ENCODE results near the gene RPS26. TPM values are rescaled to one million over a fixed set of nuclear protein-coding genes. Genes with fewer than 3 reads are reported as not detected.

Gene RPS26
- total RNA-seq, 1 experiment from 2014 or later = 77.2 TPM

DNA sequence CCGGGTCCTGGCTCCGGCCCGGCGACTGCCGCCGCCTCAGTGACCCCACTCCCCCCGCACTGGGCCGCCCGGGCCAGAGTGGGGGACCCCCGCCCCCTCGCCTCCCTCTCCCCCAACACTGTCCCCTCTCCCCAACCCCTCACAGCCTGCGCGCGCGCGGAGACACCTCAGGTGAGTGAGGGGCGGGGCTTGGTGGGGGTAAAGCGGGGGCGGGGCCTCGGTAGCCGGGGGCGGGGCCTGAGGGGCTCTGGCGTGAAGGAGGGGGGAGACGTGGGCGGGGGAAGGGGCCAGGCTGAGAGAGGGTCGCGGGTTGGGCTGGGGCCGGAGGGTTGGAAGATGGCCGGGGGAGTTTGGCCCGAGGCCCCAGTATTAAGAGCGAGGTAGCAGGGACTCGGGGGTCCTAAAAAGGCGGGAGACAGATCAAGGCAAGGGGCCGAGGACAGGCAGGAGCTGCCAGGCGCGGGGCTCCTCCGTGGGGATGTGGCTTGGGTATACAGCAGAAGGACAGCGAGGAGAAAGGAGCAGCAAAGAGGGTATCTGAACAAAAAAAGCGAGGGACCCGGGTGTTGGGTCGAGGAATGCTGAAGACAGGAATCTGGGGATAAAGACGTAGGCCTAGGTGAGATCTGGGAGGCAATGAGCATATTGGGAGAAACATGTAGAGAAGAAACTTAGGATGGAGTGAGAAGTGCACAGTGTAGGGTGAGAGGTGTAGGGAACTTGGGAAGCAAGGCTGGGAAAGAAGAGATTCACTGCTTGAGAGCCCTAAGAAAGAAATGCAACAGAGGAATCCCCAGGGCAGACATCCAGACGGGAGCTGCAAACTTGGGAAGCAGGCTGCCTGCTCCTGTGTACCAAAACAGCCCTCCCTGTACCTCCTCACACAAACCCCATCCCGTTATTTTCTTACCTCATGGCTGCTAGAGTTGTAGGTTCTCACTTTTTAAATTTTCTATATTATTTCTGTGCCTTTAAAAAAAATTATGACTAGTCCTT, 33.9 kb upstream of the RPS26 start (continued):
- TF ChIP-seq, protein P1, sequence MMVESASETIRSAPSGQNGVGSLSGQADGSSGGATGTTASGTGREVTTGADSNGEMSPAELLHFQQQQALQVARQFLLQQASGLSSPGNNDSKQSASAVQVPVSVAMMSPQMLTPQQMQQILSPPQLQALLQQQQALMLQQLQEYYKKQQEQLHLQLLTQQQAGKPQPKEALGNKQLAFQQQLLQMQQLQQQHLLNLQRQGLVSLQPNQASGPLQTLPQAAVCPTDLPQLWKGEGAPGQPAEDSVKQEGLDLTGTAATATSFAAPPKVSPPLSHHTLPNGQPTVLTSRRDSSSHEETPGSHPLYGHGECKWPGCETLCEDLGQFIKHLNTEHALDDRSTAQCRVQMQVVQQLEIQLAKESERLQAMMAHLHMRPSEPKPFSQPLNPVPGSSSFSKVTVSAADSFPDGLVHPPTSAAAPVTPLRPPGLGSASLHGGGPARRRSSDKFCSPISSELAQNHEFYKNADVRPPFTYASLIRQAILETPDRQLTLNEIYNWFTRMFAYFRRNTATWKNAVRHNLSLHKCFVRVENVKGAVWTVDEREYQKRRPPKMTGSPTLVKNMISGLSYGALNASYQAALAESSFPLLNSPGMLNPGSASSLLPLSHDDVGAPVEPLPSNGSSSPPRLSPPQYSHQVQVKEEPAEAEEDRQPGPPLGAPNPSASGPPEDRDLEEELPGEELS (CRISPR knock-in tag; IDR thresholded peaks at IDR 0.05) = no peak
- TF ChIP-seq ESRRA (CRISPR knock-in tag; IDR thresholded peaks at IDR 0.05; ENCODE audit: borderline replicate concordance) = no peak
- no peak for TF ChIP-seq SMAD4 (CRISPR knock-in tag; IDR thresholded peaks at IDR 0.05)
- no peak for TF ChIP-seq ELF4 (CRISPR knock-in tag; IDR thresholded peaks at IDR 0.05; ENCODE audit: low read depth)
- 0 out of 2 replicates have a peak, but pooled peaks have one; percentile 14 for TF ChIP-seq NFATC4 (CRISPR knock-in tag; IDR thresholded peaks at IDR 0.05)
- TF ChIP-seq, protein P2, sequence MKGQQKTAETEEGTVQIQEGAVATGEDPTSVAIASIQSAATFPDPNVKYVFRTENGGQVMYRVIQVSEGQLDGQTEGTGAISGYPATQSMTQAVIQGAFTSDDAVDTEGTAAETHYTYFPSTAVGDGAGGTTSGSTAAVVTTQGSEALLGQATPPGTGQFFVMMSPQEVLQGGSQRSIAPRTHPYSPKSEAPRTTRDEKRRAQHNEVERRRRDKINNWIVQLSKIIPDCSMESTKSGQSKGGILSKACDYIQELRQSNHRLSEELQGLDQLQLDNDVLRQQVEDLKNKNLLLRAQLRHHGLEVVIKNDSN (CRISPR knock-in tag; IDR thresholded peaks at IDR 0.05) = no peak
- TF ChIP-seq, protein P3, sequence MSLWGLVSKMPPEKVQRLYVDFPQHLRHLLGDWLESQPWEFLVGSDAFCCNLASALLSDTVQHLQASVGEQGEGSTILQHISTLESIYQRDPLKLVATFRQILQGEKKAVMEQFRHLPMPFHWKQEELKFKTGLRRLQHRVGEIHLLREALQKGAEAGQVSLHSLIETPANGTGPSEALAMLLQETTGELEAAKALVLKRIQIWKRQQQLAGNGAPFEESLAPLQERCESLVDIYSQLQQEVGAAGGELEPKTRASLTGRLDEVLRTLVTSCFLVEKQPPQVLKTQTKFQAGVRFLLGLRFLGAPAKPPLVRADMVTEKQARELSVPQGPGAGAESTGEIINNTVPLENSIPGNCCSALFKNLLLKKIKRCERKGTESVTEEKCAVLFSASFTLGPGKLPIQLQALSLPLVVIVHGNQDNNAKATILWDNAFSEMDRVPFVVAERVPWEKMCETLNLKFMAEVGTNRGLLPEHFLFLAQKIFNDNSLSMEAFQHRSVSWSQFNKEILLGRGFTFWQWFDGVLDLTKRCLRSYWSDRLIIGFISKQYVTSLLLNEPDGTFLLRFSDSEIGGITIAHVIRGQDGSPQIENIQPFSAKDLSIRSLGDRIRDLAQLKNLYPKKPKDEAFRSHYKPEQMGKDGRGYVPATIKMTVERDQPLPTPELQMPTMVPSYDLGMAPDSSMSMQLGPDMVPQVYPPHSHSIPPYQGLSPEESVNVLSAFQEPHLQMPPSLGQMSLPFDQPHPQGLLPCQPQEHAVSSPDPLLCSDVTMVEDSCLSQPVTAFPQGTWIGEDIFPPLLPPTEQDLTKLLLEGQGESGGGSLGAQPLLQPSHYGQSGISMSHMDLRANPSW (CRISPR knock-in tag; conservative IDR thresholded peaks at IDR 0.05; ENCODE audit: low read depth) = no peak
- no peak for TF ChIP-seq TEAD1 (CRISPR knock-in tag; IDR thresholded peaks at IDR 0.05)
- TF ChIP-seq, protein P4, sequence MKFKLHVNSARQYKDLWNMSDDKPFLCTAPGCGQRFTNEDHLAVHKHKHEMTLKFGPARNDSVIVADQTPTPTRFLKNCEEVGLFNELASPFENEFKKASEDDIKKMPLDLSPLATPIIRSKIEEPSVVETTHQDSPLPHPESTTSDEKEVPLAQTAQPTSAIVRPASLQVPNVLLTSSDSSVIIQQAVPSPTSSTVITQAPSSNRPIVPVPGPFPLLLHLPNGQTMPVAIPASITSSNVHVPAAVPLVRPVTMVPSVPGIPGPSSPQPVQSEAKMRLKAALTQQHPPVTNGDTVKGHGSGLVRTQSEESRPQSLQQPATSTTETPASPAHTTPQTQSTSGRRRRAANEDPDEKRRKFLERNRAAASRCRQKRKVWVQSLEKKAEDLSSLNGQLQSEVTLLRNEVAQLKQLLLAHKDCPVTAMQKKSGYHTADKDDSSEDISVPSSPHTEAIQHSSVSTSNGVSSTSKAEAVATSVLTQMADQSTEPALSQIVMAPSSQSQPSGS (CRISPR knock-in tag; IDR thresholded peaks at IDR 0.05; ENCODE audit: borderline replicate concordance, low read depth) = no peak
- TF ChIP-seq, protein P5, sequence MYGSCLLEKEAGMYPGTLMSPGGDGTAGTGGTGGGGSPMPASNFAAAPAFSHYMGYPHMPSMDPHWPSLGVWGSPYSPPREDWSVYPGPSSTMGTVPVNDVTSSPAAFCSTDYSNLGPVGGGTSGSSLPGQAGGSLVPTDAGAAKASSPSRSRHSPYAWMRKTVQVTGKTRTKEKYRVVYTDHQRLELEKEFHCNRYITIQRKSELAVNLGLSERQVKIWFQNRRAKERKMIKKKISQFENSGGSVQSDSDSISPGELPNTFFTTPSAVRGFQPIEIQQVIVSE (CRISPR knock-in tag; IDR thresholded peaks at IDR 0.05; ENCODE audit: borderline replicate concordance) = no peak
- TF ChIP-seq, protein P6, sequence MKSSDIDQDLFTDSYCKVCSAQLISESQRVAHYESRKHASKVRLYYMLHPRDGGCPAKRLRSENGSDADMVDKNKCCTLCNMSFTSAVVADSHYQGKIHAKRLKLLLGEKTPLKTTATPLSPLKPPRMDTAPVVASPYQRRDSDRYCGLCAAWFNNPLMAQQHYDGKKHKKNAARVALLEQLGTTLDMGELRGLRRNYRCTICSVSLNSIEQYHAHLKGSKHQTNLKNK (CRISPR knock-in tag; IDR thresholded peaks at IDR 0.05) = 0 out of 2 replicates have a peak, but pooled peaks have one; percentile 35
- TF ChIP-seq KAT7 (CRISPR knock-in tag; IDR thresholded peaks at IDR 0.05; ENCODE audit: borderline replicate concordance) = no peak
- no peak for TF ChIP-seq HMGA2 (CRISPR knock-in tag; IDR thresholded peaks at IDR 0.05)
- TF ChIP-seq SOX15 (CRISPR knock-in tag; IDR thresholded peaks at IDR 0.05) = no peak
- TF ChIP-seq MXD4 (CRISPR knock-in tag; IDR thresholded peaks at IDR 0.05; ENCODE audit: borderline replicate concordance) = no peak
- TF ChIP-seq ZBTB21 (CRISPR knock-in tag; IDR thresholded peaks at IDR 0.05; ENCODE audit: borderline replicate concordance) = no peak
- TF ChIP-seq NR3C1 (CRISPR knock-in tag; conservative IDR thresholded peaks at IDR 0.05; ENCODE audit: low read depth) = no peak
- TF ChIP-seq ZNF416 (CRISPR knock-in tag; IDR thresholded peaks at IDR 0.05) = peak; percentile 85; the same call in 1 of the 2 replicates
- TF ChIP-seq, protein P7, sequence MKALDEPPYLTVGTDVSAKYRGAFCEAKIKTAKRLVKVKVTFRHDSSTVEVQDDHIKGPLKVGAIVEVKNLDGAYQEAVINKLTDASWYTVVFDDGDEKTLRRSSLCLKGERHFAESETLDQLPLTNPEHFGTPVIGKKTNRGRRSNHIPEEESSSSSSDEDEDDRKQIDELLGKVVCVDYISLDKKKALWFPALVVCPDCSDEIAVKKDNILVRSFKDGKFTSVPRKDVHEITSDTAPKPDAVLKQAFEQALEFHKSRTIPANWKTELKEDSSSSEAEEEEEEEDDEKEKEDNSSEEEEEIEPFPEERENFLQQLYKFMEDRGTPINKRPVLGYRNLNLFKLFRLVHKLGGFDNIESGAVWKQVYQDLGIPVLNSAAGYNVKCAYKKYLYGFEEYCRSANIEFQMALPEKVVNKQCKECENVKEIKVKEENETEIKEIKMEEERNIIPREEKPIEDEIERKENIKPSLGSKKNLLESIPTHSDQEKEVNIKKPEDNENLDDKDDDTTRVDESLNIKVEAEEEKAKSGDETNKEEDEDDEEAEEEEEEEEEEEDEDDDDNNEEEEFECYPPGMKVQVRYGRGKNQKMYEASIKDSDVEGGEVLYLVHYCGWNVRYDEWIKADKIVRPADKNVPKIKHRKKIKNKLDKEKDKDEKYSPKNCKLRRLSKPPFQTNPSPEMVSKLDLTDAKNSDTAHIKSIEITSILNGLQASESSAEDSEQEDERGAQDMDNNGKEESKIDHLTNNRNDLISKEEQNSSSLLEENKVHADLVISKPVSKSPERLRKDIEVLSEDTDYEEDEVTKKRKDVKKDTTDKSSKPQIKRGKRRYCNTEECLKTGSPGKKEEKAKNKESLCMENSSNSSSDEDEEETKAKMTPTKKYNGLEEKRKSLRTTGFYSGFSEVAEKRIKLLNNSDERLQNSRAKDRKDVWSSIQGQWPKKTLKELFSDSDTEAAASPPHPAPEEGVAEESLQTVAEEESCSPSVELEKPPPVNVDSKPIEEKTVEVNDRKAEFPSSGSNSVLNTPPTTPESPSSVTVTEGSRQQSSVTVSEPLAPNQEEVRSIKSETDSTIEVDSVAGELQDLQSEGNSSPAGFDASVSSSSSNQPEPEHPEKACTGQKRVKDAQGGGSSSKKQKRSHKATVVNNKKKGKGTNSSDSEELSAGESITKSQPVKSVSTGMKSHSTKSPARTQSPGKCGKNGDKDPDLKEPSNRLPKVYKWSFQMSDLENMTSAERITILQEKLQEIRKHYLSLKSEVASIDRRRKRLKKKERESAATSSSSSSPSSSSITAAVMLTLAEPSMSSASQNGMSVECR (CRISPR knock-in tag; IDR thresholded peaks at IDR 0.05; ENCODE audit: borderline replicate concordance) = no peak; the same call in 1 of the 2 replicates
- TF ChIP-seq, protein P8, sequence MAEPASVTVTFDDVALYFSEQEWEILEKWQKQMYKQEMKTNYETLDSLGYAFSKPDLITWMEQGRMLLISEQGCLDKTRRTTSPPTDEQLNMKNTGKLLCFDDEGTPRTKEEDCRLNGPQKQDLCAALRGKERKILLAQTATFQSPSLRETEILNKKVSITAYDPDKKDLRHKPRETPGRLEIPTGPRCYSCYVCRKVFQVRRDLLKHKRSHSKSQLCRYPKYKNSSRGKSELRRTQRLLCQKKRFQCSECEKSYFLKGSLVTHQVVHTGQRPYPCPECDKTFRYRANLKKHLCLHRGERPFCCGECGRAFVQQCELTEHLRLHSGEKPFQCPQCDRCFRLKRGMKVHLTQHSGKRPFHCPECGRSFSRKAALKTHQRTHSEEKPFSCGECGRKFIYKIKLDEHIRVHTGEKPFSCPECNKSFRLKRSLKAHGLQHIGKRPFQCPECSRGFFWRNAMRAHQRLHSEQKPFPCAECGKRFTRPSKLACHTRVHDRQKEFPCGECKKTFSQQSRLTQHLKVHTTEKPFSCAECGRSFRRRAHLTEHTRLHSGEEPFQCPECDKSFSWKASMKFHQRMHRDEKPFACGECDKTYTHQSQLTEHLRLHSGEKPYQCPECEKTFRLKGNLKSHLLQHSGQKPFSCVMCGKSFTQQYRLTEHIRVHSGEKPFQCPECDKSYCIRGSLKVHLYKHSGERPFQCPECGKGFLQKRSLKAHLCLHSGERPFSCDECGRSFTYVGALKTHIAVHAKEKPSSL (CRISPR knock-in tag; conservative IDR thresholded peaks at IDR 0.05) = no peak
